ENCODE measurements around the gene NSG1.

The NSG1 gene

GRCh38 chr4:4422856-4423499 is 36.1 kb downstream of the NSG1 start:
- Mint-ChIP-seq H3K4me1 (peaks cover 27% of the 10 kb centered on the region), H3K27me3 (ENCODE audit: low read depth, poor library complexity) (peaks cover 4% of the 10 kb centered on the region), H3K36me3 (ENCODE audit: low read depth) (peaks cover 40% of the 10 kb centered on the region), H3K9me3 (no peaks in the 10 kb centered on the region), H3K27ac (no peak overlapping the region), H3K4me3 (no peak overlapping the region)
- no peak for DNase-seq
- no peak for TF ChIP-seq CTCF (IDR thresholded peaks at IDR 0.05)

GRCh38 chr4:4423706-4424498 is 37.0 kb downstream of the NSG1 start:
- Mint-ChIP-seq H3K9me3 (no peaks in the 10 kb centered on the region), H3K36me3 (ENCODE audit: low read depth) (peaks cover 34% of the 10 kb centered on the region), H3K4me3 (no peak overlapping the region), H3K4me1 (peaks cover 29% of the 10 kb centered on the region), H3K27me3 (ENCODE audit: low read depth, poor library complexity) (peaks cover 4% of the 10 kb centered on the region), H3K27ac (peak overlapping the region; percentile 25)
- no peak for DNase-seq
- TF ChIP-seq CTCF (IDR thresholded peaks at IDR 0.05), result no peak

GRCh38 chr4:4424499-4425115 is 37.7 kb downstream of the NSG1 start:
- Mint-ChIP-seq H3K4me1 (peaks cover 23% of the 10 kb centered on the region), H3K4me3 (no peak overlapping the region), H3K27me3 (ENCODE audit: low read depth, poor library complexity) (peaks cover 4% of the 10 kb centered on the region), H3K9me3 (no peaks in the 10 kb centered on the region), H3K36me3 (ENCODE audit: low read depth) (peaks cover 31% of the 10 kb centered on the region), H3K27ac (no peak overlapping the region)
- no peak for TF ChIP-seq CTCF (IDR thresholded peaks at IDR 0.05)
- DNase-seq, result no peak

GRCh38 chr4:4425119-4425690 is 38.3 kb downstream of the NSG1 start:
- no peak overlapping the region for H3K27ac Mint-ChIP-seq
- peaks cover 4% of the 10 kb centered on the region for H3K27me3 Mint-ChIP-seq (ENCODE audit: low read depth, poor library complexity)
- no peaks in the 10 kb centered on the region for H3K9me3 Mint-ChIP-seq
- DNase-seq, result no peak
- no peak overlapping the region for H3K4me3 Mint-ChIP-seq
- peaks cover 22% of the 10 kb centered on the region for H3K4me1 Mint-ChIP-seq
- no peak for TF ChIP-seq CTCF (IDR thresholded peaks at IDR 0.05)
- peaks cover 29% of the 10 kb centered on the region for H3K36me3 Mint-ChIP-seq (ENCODE audit: low read depth)

- H3K36me3 Mint-ChIP-seq (ENCODE audit: low read depth), result peaks cover 28% of the 10 kb centered on the region
- H3K27ac Mint-ChIP-seq, result no peak overlapping the region
- peaks cover 22% of the 10 kb centered on the region for H3K4me1 Mint-ChIP-seq
- no peak for DNase-seq
- H3K9me3 Mint-ChIP-seq, result no peaks in the 10 kb centered on the region
- H3K4me3 Mint-ChIP-seq, result no peak overlapping the region
- H3K27me3 Mint-ChIP-seq (ENCODE audit: low read depth, poor library complexity), result peaks cover 4% of the 10 kb centered on the region
- TF ChIP-seq CTCF (IDR thresholded peaks at IDR 0.05), result no peak
Measured at GRCh38 chr4:4425696-4426095, 38.8 kb downstream of the NSG1 start.
